GM21423 (cell line): ENCODE measurements around the gene PRKCE.

Experiments used
- ATAC-seq: cut with Tn5 transposase; IDR thresholded peaks from one replicate; pipeline ENCODE4 v1.9.1; 2021; ENCODE audit warnings: mild to moderate bottlenecking, moderate library complexity; ENCODE audit not compliant: unreplicated experiment

The PRKCE gene

DNA sequence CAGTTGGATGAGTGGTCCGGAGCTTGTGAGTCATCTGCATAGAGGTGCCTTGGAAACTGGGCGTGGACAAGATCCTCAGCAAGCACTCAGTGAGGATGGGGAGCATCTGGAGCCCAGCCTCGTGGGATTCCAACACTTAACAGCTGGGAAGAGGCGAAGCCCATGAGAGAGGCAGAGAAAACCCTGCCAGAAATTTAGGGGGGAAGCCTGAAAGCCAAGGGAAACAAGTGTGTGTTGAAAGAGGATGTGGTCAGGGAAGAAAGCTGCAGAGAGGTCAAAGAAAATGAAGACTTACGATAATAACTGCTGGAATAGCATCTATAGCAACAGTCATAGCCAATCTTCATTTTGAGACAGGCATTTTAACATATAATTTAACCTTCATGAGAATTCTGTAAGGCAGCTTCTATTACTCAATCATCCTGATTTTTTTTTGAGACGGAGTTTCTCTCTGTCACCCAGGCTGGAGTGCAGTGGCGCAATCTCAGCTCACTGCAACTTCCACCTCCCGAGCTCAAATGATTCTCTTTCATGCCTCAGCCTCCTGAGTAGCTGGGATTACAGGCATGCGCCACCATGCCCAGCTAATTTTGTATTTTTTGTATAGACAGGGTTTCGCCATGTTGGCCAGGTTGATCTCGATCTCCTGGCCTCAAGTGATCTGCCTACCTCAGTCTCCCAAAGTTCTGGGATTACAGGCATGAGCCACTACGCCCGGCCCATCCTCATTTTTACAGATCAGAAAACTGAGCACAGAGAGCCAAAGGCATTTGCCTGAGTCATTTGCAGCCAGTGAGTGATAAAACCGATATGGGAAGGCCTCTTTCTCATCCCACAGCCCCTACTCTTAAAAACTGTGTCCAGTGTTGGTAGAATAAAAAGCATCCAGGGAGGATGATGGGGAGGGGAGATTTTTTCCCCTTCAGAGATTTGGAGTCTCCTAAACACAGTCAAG, 431.3 kb downstream of the PRKCE start:
- no peak for ATAC-seq

DNA sequence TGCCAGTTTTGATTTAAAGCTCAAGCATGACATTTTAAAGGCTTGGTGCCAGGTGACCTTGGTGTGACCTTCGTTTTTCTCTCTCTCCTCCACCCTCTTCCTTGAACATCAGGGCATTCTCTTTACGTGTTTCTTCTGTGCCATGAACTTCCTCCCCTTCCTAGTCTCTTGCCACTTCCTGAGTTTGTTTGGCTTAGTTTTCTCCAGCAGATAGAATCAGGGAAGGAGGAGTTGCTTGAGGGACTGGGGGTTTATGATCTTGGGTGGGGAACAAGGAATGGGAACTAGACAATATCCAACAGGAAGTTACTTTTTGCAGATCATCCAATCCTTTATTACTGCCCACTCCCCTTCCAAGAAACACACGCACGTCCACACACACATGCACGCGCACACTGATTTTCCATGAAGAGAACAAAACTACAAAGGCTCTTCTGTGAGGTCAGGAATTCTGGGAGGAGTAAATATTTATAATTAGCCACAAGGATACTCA, 435.1 kb downstream of the PRKCE start:
- no peak for ATAC-seq

DNA sequence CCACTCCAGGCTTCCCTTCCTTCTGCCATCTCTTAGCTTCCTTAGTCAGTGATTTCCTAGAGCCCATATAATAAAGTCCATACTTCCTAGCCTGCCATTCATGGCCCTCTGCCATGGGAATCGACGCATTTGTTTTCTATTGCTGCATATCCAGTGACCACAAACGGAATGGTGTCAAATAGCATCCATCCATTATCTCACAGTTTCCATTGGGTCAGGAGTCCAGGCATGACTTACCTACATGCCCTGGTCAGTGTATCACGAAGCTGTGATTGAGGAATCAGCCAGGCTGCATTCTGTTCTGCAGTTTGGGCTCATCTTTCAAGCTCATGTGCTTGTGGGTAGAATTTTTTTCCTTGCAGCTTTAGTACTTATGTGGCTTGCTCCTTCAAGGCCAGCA, 436.0 kb downstream of the PRKCE start:
- no peak for ATAC-seq

DNA sequence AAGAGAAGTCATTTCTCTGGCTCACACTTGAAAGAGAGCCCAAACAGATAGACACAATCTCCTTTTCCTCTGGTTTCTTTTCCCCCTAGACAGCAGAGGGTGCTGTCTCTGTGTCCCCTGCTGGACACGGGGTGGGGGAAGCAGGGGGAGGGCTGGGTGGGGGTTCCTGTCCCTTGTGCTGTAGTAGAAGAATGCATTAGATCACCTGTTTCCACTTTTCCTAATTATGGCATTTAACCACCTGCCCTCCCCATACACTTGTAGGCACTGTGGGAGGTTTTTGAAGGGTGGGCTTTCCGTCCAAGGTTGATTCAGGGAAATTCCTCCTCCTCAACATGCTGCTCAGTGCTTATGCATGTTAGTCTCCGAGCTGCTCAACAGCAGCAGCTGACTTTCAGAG, 439.5 kb downstream of the PRKCE start:
- no peak for ATAC-seq

DNA sequence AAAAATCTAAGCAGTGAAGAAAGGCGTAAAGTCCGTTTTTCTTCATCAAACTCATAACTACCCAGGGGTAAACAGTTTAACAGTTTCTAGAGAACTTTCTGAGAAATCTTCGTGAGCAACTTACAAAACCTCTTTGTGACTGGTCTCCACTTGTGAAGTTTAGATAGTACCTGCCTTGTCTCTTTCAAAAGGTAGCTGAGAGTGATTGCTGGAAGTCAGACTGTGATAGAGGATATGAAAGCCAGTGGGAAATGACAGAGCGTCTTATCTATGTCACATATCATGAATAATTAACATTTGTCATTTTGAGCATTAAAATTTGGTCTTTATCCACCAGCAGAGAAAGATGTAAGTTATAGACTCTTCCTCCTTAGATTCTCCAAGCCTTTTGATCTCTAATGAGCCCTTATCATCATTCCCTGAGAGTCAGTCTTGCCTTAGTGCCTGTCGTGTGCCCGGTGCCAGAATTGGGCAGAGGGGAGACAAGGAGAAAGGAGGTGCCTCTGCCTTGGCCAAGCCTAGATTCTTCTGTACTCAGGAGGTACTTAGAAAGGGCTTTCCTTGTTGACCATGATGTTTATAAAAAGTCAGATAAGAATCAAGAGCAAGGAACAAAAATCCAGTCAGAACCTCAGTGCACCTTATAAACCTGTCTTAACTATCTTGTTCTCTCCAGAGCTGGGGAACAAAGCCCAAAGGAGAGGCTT, 440.6 kb downstream of the PRKCE start:
- no peak for ATAC-seq

DNA sequence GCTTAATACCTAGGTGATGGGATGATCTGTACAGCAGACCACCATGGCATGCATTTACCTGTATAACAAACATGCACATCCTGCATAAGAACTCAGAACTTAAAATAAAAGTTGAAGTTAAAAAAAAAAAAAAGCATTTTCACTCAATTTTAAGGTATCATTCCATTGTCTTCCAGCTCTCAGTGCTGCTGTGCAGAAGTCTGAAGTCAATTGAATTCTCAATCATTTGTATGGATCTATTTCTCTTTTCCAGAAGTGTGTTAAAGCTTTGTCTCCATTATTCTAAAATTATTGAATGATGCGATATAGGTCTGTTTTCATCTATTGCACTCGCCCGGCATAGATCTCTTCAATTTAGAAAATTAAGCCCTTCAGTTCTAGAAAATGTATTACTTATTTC, 443.2 kb downstream of the PRKCE start:
- ATAC-seq, result no peak

DNA sequence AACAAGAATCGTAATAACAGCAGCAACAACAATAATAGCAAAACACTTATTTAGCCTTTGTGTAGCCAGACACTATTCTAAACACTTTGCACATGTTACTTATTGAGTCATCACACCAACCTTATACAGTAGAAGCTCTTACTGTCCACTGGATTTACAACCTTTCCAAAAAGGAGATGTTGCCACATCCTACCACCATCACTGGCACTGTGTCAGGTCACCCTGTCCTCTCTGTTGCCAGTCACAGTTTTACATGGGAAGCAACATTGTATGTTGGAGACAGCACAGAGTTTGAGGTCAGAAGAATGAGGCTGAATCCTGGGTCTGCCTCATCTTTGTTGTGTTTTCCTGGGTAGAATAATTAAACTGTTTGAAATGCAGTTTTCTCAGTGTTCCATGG, 444.4 kb downstream of the PRKCE start:
- ATAC-seq, result no peak

DNA sequence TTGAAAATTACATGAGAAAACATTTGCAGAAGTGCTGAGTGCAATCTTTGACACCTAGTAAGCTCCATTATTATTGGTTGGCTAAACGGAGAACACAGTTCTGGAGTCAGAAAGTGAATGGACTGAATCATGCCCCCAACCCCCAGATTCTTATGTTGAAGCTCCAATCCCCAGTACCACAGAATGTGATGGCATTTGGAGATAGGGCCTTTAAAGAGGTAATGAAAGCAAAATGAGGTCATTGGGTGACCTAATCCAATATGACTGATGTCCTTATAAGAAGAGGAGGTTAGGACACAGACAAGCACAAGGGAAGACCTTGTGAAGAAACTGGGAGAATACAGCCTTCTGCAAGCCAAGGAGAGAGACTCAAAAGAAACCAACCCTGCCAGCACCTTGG, 444.8 kb downstream of the PRKCE start:
- ATAC-seq, result no peak

DNA sequence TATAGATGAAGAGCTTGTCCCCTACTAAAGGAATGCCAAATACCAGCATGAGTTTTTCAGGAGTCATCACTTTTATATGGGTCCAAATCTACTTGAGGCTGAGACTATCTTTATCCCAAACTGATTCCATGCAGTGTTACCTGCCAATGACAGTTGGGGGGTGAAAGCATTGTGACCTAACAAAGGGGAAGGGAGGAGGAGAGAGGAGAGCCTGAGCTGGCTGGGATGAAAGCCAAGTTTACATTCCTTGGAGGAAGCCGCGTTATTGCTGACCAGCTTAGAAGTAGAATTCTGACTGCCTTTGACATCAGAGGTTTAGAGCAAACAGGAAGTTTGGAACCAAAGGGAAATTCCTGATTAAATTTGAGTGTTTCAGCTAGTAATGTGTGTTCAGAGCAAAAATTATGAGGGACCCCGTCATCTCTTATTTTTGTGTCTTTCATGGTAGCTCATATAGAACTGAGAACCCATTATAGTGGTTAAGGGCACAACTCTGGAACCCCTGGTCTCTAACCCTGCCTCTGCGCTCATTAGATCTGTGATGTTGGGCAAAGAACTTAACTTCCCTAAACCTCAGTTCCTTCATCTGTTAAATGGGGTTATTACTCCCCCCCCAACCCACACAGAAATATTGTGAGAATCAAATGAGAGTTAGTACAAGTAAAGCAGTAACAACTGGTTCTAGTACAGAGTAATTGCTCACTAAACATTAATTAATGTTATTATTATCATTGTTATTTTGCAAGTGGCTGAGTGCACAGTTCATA, 446.4 kb downstream of the PRKCE start:
- ATAC-seq, result no peak

DNA sequence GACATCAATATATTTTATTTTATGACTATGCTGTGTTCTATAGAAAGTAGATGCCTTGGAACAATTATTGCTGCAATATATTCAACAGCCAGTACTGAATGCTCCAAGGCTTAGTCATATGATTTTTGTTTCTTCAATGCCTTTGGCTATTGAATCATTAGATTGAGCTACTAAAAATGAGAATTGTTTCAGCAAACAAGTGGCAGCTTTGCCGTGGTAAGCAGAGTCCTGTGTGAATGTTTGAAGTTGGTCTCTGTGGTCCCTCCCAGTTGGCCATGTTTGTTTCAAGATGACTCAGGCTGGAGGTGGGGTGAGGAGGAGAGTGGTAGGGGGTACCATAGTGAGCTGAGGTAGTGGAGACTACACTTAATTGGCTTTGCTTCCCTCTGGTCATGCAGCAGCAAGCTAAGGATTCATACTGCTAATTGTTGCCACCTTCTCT, 447.2 kb downstream of the PRKCE start:
- no peak for ATAC-seq

DNA sequence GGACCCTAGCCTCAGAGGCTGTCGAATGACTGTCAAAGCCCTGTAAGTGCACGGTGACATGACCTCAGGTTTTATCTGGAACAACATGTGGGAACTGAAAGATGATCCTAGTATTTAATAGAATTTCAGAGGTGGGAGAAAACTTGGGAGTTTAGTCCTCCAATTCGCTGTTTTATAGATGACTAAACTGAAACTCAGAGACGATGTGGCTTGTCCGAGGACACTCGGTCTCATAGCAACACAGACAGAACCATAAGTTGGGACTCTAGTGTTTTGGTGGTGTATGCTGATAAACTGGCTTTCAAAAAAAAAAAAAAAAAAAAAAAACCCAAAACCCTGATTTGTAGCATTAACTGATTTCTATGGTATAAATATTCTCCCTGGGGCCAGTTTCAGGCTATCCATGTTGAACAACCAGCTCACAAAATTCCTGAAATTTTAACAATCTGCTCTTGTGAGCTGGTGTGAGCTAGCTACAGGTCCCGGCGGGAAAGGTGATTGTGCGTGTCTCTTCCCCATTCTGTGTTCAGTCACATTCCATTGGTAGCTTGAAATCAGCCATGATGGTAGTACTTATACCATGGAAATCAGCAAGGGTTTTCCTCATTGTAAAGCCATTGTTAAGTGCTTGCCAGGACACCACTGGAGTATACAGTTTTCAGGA, 450.2 kb downstream of the PRKCE start:
- no peak for ATAC-seq

DNA sequence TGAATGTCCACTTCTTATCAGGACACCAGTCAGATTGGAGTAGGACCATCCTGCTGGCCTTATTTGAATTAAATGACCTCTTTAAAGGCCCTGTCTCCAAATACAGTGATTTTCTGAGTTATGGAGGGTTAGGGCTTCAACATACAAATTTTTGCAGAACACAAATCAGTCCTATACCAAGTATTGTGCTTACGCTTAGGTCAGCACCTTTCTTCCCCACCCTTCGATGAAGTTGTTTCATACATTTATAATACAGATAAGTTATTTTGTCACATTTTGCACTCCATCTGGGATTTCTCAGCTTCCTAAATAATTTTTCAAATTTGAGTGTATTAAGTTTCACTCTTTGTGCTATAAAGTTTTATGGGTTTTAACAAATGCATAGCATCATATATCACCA, 455.2 kb downstream of the PRKCE start:
- ATAC-seq, result no peak

DNA sequence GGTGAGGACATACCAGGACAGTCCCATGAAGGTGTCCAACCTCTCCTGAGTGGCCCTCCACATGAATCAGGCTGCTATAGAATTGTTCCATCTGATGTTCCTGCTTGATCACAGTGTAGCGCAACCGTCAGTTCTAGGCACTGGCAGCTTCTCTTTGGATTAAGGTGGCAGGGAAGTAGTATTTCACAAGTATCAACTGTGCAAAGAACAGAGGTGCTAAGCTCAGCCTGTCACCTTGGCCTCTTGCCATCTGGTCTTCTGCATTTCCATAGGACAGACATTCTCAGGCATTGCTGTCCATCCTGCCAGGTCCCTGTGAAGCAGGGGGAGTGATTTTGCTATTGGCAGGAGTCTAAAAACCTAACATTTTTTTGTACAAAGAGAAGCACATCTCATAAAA, 463.5 kb downstream of the PRKCE start:
- ATAC-seq, result no peak

DNA sequence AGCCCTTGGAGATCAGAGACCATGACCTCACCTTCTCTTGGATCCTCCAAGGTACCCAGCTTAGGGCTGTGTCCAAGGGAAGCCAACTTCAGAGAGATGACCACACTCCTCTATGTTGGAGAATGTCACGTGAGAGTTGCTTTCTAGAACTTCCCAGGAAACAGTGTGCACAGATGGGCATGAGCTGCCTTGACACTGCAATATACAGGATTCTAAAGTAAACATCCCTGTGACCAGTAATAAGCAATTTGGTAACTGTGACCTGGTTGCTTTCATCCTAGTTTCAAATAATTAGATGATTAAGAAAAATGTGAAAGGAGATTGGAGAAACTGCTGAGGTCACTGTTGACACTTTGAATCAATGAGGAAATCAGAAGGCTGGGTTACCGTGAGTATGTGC, 464.7 kb downstream of the PRKCE start:
- no peak for ATAC-seq

DNA sequence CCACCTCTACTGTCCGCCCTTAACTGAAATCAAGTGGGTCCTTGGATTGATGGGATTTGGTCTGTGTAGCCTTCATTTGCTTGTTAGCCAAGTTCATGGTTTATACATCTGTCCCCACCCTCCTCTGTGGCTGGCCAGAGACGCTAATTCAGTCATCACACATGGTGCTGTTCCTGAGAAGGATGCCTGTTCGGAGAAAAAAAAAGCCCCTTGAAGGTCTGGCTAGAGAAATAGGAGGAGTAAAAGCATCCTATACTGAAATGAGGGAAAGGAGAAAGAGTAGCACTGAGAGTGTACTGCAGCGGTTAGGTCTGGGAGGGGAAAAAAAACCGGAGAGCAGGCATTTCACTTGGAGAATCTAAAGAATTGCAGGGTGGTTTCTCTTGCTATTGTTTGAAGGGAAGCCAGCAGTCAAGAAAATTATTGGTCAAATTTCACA, 465.1 kb downstream of the PRKCE start:
- no peak for ATAC-seq

DNA sequence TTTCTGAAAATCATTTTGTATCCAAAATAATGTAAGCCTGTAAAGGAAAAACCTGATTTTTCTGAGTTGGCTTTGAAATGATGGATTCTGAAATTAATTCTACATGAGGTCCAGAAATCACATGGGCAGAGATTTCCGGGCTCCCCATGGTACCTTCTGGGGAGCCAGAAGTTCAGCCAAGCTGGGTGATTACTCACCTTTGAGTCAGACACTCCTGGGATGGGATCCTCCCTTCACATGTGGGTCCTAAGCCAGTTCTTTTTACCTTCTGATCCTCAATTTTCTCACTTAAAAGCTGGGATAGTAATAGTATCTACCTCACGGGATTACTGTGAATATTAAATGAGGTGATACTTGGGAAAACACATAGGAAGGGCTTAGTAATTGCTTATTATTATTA, 465.9 kb downstream of the PRKCE start:
- ATAC-seq, result no peak

DNA sequence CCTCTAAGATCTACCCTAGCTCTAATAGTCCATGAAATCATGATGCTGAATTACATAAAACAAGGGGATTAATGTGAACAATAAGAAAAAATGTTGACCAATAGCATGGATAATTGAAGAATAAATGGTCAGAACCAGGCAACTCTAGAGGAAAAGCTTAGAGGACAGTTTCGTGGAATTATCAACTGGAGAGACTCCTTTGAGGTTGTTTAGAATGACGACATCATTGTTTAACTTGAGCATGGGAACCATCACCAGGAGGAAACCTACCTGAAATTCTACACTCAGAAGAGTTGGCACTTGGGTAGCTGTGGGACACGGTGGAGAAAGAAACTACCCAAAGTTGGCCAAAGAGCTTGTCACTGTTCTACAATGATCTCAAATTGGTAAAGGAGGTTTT, 466.5 kb downstream of the PRKCE start:
- no peak for ATAC-seq

DNA sequence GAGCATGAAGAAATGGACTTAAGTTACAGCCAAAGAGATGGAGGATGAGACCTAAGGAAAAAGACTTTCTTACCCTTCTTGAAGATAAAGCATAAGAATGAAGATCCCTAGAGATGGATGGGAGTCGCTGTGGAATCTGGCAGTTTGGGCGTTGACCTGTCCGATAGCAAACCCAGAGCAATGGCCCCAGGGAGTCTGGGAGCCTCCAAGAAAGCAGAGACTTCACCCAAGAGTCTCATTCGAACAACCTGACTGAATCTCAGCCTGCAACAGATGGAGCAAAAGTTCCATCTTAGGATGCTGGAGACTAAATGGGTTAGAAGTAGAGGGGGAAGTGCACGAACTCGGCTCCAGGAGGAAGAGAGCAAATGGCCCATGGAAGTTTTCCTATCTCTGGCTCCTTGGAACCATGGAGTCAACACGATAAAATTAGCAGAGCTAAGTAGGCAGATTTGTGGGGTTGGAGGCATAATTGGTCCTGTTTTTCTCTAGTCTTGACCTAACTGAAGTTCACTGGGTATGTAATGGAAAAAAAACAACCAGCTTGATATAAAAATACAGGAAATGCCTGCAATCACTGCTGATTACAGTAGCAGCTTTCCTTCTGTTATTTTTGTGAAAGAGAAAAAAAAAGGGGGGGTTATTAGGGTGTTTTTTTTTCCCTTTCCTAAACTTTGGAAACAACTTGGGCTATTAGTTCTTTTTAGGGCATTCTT, 467.3 kb downstream of the PRKCE start:
- ATAC-seq, result no peak

DNA sequence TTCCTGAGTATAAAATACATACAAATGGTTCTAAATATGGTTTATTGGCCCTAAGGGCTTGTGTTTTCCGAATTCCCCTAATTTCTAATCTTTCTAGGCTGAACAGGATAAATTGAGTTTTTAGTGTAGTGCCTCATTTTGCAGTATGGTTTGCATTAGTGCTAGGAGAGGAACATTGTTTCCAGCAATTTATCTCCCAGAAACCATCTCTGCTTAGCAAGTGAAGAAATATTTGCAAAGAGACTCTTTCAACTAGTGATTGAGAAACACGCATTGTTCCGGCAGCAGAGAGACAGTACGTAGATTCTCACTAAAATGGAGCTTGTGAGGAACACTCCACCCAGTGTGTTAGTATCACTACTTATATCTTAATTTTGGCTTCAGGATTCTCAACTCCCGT, 468.0 kb downstream of the PRKCE start:
- ATAC-seq, result no peak
